Pancreas (tissue), 10 donors: ENCODE data around the gene PDE4B. TPM values are rescaled to one million over a fixed set of nuclear protein-coding genes. Genes with fewer than 3 reads are reported as not detected.

Source experiments
- ATAC-seq, 4 donors: fragments of 200-7000 bp; cut with Tn5 transposase; one replicate each; pipeline versions ENCODE4 v1.8.0 to v1.9.1; 2020; ENCODE audit warnings: mild to moderate bottlenecking in 4 of 4, moderate library complexity in 4 of 4
- DNase-seq, 6 donors: peaks; one replicate each; pipeline ENCODE4 v3.0.0-alpha.2; 2020
- FAIRE-seq: peaks from 2 replicates; lab custom pipeline; 2012; peaks lifted over from hg19 to GRCh38; lab: Jason Lieb, UNC
- H3K27ac ChIP-seq, 4 donors: fragments of 200-600 bp; sonication (generic); 1 replicate in 3 of 4; 2 replicates in 1 of 4; pipeline versions ENCODE4 v1.5.0 to v1.8.0; 2020
- H3K27me3 ChIP-seq, 4 donors: fragments of 200-600 bp; one replicate each; pipeline ENCODE4 v1.8.0; 2021
- H3K36me3 ChIP-seq, 3 donors: fragments of 200-600 bp; sonication (generic) in 1 of 3; one replicate each; pipeline versions ENCODE4 v1.5.0 to v1.8.0; 2020 to 2021
- H3K4me1 ChIP-seq, 3 donors: fragments of 200-600 bp; one replicate each; pipeline ENCODE4 v1.8.0; 2021
- H3K4me3 ChIP-seq, 4 donors: fragments of 200-600 bp; sonication (generic) in 2 of 4; one replicate each; pipeline versions ENCODE4 v1.5.0 to v1.8.0; 2020 to 2021
- H3K9me3 ChIP-seq, 4 donors: fragments of 200-600 bp; one replicate each; pipeline ENCODE4 v1.8.0; 2021
- WGBS, 2 donors: extraction: QIAGEN DNeasy Blood & Tissue Kit; methylation state at CpG; one replicate each; pipeline ENCODE4 v1.1.7; 2013; 5-methylcytosine and 5-hydroxymethylcytosine counted together
- intact Hi-C, 3 donors: fragments of 100-400 bp; cut with DNase I; formaldehyde crosslinking; loops; one replicate each; pipeline versions ENCODE4 v1.11.1 to v1.14.2; 2022
- polyA plus RNA-seq, 2 donors: library from polyadenylated mRNA; stranded (reverse); fragments of 200-250 nt; gene quantifications; one replicate each; pipeline ENCODE4 v1.2.3, GENCODE V29; 2013
- total RNA-seq, 6 donors: library from RNA; stranded (reverse); fragmentation: NEBNext Ultra II Directional in 4 of 6; extraction: Animal tissue kit (Norgen Biotek cat#: 25700) in 4 of 6; gene quantifications; one replicate each; pipeline versions ENCODE4 v1.2.1 to v1.2.4, GENCODE V29; 2021 to 2023
- TF ChIP-seq, protein P1 (sequence below), 4 donors: fragments of 200-600 bp; sonication (generic) in 3 of 4; IDR thresholded peaks; one replicate each; pipeline versions ENCODE4 v1.5.0 to v1.8.0; 2021; ENCODE audit warnings: antibody characterized with exemption in 4 of 4
- donor health status: healthy with polysubstance abuse.
- donor health status: DM: no; HTN: no; CAD: no; lungs with moderate emphysema.
- donor health status: DM: no; HTN: no; CAD: no.
- donor health status: control.
- donor health status: control.
- donor health status: Bipolar disorder and iron deficiency.
- donor health status: DM: yes; HTN: yes; CAD: no.
- donor health status: DM: no; HTN: no; CAD: no.
- donor health status: DM: no; HTN: no; CAD: no.
- donor health status: DM: yes; HTN: yes; CAD: no.

The PDE4B gene
- total and polyA plus RNA-seq, 8 donors, result 0.23 to 3.7 (median 0.92) TPM

DNA sequence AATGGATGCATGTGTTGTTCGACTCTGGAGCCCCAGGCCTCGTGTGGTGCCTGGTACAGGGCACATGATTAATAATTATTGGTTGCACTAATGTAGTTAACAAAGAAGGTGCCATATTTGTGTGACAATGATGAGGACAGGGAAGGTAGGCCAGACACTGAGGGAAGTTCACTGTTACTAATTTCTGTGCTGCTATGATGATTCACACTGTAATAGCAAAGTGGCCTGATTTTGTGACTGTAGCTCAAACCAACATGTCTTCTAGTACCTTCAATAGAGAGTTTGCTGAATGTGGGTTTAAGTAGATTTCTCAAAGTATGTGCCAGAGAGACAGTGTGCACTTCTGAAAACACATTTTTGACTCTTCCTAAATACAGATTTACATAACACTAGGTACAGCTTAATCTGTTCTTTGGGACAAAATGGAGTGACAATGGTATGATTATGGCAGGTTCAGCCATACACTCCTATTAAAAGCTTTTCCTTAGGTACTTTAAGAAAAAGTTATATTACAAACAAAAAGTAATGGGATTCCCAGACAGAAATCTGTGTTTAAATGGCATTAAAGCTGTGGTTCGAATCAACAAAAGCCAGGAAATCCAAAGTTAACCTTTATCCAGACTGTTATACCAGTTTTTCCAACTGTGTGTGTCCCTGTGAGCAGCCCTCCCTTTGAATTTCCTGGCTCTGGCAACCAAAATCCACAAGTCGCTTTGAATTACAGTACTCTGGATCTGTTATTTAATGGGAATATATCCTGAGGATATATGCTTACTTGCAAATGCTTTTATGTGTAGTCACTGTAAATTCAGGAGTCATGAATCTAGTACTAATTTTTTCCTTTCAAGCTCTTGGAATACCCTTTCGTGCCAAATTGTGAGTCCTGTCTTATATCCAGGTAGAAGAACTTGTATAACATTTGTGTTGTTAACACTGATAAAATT, 464.2 kb downstream of the PDE4B start:
- Histone ChIP-seq H3K36me3 (no peaks in the 10 kb centered on the region), H3K4me3 (no peak overlapping the region), H3K9me3 (no peaks in the 10 kb centered on the region), H3K27ac (no peak overlapping the region), H3K4me1 (no peaks in the 10 kb centered on the region), H3K27me3 (peaks cover 0 to 9% (median 0%) of the 10 kb centered on the region in 4 donors)
- TF ChIP-seq, protein P1, sequence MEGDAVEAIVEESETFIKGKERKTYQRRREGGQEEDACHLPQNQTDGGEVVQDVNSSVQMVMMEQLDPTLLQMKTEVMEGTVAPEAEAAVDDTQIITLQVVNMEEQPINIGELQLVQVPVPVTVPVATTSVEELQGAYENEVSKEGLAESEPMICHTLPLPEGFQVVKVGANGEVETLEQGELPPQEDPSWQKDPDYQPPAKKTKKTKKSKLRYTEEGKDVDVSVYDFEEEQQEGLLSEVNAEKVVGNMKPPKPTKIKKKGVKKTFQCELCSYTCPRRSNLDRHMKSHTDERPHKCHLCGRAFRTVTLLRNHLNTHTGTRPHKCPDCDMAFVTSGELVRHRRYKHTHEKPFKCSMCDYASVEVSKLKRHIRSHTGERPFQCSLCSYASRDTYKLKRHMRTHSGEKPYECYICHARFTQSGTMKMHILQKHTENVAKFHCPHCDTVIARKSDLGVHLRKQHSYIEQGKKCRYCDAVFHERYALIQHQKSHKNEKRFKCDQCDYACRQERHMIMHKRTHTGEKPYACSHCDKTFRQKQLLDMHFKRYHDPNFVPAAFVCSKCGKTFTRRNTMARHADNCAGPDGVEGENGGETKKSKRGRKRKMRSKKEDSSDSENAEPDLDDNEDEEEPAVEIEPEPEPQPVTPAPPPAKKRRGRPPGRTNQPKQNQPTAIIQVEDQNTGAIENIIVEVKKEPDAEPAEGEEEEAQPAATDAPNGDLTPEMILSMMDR (IDR thresholded peaks at IDR 0.05), result no peak
- FAIRE-seq (no peak), DNase-seq (no peak), ATAC-seq (no peak)
- intact Hi-C loops, result loop anchor here in 1 of 3 donors (5.0 kb wide), 1 partner anchor 190 kb away; no protein-coding TSS in a partner anchor
- WGBS, 2 donors, result 75 to 79% methylated on average over 5 of the region's 5 CpGs

DNA sequence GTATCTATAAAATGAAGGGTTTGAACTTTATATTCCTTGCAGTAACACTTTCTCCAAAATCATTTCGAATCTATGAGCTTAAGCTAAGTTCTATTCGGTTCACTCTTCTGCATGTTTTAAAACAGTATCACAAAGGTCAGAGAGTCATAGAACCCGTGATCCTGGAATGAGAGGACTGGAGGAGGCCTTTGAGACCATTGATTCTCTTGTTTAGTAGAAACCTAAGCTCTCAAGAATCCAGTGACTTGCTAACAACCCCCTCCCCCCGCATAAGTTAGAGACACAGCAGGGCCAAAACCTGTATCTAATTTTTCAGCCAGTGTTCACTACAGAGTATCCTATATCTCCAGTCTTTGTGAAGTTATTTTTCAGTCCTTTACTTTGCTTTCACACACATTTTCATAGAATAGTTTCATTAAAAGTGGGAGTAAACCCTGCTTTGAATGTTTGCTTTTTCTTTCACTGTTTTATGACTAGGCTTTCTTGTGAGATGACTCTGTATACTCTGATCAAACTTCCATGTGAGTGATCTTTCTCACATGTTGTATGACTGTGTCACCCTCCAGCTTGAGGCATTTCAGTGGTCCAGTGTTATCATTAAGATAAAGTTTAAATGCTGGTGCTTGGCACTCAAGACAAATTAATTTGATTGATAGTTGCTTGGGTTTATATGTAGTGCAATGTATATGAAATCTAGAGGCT, 465.9 kb downstream of the PDE4B start:
- Histone ChIP-seq H3K27me3 (no peaks in the 10 kb centered on the region), H3K27ac (no peak overlapping the region), H3K9me3 (no peaks in the 10 kb centered on the region), H3K36me3 (no peaks in the 10 kb centered on the region), H3K4me1 (no peaks in the 10 kb centered on the region), H3K4me3 (no peak overlapping the region)
- TF ChIP-seq, protein P1 (IDR thresholded peaks at IDR 0.05), result no peak
- DNase-seq (no peak), FAIRE-seq (no peak), ATAC-seq (no peak)
- intact Hi-C loops, result loop anchor here in 1 of 3 donors (5.0 kb wide), 1 partner anchor 189 kb away; no protein-coding TSS in a partner anchor
- WGBS, 2 donors, result 67 to 74% methylated on average over 4 of the region's 4 CpGs

DNA sequence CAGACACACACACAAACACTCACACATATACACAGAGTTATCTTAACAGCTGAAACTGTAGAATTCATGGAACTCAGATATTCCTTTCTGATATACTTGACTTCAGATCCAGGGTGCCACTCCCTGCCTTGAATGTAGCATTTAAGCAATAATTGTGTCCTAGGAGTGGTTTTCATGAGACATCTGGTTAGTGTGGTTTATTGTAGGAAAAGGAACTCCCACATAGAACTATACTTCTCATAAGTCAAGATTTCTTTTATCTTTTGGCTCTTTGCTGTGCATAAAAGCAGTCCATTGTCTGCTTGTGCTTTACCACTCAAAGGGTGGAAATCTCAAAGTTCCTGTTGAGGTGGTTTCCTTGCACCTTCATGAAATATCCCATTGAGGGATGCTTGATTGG, 468.7 kb downstream of the PDE4B start:
- Histone ChIP-seq H3K4me1 (no peaks in the 10 kb centered on the region), H3K36me3 (no peaks in the 10 kb centered on the region), H3K27ac (no peak overlapping the region), H3K9me3 (no peaks in the 10 kb centered on the region), H3K27me3 (no peaks in the 10 kb centered on the region), H3K4me3 (no peak overlapping the region)
- ATAC-seq (no peak), DNase-seq (no peak), FAIRE-seq (no peak)
- intact Hi-C loops, result no loop called here
- TF ChIP-seq, protein P1 (IDR thresholded peaks at IDR 0.05), result no peak

DNA sequence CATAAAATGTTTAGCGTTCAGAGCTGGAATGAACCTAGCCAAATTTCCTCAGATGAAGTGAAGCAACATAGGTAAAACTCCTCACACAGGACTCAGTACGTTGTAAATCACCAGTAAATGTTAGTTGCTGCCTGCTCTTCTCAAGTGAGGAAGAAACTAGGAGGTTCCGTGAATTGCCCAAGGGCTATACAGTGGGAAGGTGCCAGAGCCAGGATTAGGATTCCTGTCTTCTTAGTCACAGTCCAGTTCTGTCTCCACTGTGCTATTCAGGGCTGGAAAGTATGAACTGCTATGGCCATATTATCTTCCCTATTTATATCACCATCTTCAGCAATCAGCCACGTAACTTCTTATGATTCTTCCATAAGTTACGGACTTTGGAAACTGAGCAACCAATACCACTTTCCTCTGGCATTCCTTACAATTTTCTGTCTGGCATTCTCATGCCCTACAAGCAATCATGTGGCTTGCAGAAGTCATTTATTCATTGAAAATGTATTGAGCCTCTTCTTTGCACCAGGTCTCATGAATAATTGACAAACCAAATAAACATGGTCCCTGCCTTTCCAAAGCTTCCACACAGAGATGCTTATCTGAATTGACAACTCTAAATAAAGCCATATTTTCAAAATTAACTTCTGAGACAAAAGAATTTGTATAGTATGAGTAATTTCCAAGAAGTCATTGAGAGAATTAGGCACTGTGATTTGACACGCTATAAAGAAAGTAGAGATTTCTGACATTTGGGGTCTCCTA, 469.7 kb downstream of the PDE4B start:
- Histone ChIP-seq H3K9me3 (no peaks in the 10 kb centered on the region), H3K27ac (no peak overlapping the region), H3K27me3 (peaks cover 0 to 3% (median 0%) of the 10 kb centered on the region in 4 donors), H3K36me3 (no peaks in the 10 kb centered on the region), H3K4me3 (no peak overlapping the region), H3K4me1 (no peaks in the 10 kb centered on the region)
- TF ChIP-seq, protein P1 (IDR thresholded peaks at IDR 0.05), result no peak
- FAIRE-seq (no peak), ATAC-seq (no peak), DNase-seq (no peak)
- intact Hi-C loops, result no loop called here
- WGBS, 2 donors, result 73 to 76% methylated on average over 6 of the region's 6 CpGs
